Dedifferentiated amniotic fluid mesenchymal stem cell (primary cell): ENCODE results near the gene SLC9A1.
A peak's percentile ranks its signal among the peaks of the same experiment; 100 is the strongest.

Experiments used
- DNase-seq: peaks from one replicate; pipeline ENCODE4 v3.0.0-alpha.2; 2016; ENCODE audit errors: extremely low spot score

The SLC9A1 gene

DNA sequence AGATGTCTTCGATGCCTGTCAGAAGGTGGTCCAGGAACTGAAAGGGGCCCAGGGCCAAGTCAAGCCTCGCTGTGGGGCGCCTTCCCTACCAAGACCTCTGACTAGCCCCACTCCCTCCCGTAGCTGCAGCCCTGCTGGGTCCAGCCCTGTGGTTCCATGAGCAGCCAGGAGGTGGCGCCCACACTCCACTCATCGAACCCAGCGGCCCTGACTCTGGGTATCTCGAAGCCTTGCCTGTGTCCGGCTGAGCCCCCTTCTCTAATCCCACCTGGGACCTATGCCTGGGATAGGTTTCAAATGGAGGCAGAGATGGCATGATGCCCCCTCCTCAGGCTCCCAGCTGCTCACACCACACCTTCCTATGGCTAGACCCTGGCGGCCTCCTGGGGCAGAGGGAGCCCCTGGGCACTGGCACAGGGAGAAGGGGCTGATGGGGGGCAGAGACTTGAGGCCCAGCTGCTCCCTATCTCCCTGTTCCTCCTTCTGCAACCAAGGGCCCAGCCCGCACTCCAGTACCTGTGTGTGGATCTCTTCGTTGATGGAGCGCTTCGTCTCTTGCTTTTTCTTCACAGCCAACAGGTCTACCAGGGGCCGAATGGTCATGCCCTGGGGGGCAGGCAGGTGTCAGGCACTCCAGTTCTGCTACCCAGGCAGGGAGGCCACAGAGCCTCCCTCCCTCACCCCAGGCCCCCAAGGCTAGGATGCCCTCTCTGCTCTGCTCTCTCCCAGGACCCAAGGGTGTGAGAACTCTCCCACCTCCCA lies 52.0 kb downstream of the SLC9A1 start:
- no peak for DNase-seq

DNA sequence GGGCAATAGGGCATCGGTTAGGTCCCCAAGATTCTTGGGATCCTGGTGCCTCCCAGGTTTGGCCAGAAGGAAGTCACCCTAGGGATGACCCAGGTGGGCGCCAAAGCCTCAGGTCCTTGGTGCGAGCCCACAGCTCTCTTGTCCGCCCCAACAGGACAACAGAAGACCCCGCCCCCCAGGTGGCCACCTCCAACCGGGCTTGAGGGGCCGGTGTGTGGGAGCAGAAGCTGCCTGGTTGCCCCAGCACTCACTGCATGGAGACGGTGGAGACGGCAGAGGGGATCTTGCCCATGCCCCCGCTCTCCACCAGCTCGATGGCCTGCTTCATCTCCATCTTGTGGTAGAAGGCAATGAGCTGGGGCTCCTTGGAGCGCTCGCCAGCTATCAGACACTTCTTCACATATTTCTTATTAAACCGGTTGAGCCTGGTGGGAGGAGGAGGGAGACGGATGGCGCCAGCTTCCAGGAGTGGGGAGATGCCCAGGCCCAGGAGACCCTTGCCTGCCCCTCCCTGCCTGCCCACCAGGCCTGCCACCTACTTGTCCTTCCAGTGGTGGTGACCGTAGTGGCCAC lies 52.7 kb downstream of the SLC9A1 start:
- DNase-seq = no peak

DNA sequence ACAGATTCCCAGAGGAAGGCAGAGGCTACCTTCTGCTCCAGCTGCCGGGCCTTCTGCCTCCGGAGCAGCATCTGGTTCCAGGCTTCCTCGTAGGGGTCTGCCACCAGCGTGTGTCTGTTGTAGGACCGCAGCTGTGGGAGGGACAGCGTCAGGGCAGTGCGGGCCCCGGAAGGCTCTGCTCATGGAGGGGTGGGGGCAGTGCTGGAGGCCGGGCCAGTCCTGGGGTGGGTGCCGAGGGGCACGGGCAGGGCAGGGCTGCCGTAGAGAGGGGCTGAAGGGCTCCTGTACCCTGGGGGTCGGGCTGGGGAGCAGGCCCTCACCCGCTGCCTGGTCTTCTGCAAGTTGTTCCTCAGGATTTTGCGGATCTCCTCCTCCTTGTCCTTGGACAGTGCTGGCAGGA lies 53.2 kb downstream of the SLC9A1 start:
- DNase-seq = no peak

DNA sequence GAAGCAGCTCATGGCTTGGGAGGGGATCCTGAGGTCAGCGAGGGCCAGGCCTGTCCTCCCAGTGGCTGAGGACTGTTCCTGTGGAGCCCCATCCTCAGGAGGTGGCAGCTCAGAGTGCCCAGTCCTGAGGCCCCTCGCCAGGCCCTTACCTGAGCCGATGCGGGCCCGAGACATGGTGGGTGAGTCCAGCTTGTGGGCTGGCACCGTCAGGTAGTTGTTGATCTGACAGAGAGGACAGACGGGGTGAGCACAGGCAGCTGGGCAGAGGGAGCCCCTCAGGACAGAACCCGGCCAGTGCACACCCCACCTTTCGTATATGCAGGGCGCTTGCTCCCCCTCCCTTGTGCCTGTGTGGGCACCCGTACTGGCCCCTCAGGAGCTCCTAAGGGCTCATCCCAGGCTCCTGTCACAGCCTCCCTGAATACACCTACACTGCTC lies 53.9 kb downstream of the SLC9A1 start:
- DNase-seq = no peak

DNA sequence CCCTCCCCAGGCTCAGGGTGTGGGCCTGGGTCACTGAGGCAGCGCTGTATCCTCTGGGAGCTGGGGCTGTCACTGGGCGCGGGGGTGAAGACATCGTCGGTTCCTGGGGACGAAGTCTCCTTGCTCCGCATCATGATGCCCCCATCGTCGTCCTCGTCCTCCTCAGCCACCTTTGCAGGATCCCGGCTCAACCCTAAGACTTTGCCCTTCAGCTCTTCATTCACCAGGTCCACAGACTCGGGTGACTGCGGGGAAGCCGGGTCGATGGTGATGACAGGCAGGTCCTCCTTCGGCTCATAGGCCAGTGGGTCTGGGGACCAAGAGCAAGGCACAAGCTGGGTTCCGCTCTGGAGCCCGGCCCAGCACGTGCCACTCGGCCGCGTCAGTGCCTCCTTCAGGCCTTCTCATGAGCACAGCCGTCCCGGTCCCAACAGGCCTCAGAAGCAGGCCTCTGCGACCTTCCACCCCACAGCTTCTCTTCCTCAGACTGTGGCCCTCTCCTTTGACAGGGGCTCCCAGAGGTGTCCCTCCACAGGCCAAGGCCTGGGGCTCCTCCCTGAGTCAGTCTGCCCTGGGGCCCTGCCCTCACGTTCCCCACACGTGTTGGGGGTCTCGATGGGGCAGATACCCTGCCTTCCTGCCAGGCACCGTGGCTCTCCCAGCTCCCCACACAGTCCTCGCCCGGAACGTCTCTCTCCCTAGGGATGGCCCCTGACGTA lies 54.4 kb downstream of the SLC9A1 start:
- no peak for DNase-seq

DNA sequence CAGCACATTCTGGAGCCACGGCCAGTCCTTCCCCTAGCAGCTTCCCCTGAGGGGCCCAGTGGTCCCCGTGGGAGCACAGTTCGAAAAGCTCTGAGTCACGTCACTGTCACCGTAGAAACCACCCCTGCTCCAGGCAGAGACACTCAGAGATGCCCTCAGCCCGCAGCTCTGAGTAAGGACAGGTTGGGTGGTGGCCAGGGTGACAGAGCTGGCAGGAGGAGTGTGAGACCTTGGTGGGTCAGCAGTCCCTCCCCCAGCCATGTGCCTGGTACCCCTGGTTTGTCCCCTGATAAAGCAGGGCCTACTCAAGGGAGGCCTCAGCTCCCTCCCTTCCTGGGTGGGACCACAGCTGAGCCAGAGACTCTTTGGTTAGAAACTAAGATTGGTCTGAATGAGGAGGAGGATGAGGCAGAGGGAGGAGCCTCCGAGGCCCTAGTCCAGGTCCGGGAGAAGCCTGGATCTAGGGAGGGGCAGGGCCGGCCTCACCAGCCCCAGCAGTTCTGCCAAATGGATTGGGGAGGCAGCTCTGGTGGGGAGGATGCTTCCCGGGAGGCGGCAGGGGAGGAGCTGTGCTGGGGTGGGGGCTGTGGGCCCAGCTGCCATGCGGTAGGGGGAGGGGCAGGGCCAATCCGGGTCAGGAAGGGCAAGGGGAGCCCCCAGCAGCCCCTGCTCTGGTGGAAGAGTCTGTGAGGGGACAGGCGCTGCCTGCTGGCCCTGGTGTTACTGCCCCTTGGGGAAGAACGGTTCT lies 55.2 kb downstream of the SLC9A1 start:
- peak; percentile 82 for DNase-seq

DNA sequence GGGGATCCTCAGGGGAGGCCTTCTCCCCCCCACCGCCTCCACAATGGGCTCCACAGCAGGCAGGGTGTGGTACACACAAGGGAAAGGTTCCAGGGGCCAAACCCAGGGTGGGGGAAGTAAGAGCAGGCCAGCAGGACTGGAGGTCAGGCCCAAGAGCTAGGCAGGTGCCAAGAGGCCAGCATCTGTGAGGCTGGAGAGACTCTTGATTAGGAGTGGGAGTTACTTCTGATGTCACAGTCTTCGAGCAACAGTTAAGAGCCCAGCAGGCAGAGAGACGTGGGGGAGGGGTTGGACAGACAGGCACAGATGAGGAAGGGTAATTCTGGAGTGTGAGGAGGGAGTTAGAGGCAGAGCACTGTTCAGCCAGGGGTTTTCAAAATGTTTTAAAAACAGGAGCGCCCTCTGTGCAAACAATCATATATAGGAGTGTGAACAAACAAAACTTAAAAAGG lies 55.8 kb downstream of the SLC9A1 start:
- no peak for DNase-seq

DNA sequence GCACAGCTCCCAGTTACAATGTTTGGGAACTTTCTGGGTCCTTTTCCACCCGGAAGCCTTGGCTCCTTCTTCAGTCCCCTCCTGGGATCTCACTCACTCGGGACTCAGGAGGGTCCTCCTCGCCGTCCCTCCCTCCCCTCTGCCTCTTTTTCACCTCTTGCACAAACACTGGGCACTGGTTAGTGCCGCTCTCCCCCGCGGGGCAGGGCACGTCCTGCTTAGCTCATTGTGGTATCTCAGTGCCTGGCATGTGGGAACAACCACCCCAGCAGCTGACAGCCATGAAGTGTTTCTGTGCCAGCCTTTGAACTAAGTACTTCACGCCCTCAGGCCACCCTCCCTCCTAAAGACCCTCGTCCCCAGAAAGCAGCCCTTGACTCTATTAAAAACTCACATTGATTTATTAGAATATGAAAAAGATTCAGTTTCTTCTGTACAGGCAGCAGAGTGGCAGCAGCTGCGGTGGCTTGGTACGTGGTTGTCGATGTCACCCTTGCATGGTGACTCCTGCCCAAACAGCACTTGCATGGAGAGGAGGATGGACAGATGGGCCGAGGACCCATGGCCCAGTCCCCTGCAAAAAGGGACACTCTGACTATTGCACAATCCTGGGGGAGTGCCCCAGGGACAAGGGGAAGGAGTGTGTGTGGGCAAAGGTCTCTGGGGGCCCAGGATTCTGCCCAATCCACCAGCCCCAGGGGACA lies 56.3 kb downstream of the SLC9A1 start:
- no peak for DNase-seq

DNA sequence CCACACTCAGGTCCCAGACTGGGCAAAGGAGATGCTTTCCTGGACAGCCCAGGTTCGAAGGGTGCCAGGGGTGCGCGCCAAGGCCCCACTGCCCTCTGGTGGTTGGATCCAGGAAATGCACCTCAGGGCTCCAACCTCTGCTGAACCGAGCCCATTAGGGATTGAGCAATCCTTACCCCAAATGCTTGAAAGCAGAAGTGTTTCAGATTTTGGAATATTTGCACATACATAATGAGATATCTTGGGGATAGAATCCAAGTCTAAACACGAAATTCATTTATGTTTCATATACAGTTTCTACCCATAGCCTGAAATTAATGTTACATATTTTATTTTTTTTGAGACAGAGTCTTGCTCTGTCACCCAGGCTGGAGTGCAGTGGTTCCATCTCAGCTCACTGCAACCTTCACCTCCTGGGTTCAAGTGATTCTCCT lies 57.4 kb downstream of the SLC9A1 start:
- peak; percentile 75 for DNase-seq

DNA sequence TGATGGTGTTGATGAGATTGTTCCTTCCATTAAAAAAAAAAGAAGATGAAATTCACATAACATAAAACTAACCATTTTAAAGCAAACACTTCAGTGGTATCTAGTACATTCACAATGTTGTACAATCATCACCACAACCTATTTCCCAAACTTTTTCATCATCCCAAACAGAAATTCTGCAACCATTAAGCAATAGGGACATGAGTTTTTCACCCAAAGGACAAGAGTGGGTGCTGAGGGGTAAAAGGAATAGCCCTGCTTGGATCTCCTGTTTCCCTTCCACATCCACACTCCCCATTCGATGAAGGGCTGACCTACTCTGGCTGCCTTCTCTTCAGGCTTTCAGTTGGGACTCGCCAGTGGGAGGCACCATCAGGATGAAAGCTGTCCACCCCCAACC lies 59.3 kb downstream of the SLC9A1 start:
- no peak for DNase-seq

DNA sequence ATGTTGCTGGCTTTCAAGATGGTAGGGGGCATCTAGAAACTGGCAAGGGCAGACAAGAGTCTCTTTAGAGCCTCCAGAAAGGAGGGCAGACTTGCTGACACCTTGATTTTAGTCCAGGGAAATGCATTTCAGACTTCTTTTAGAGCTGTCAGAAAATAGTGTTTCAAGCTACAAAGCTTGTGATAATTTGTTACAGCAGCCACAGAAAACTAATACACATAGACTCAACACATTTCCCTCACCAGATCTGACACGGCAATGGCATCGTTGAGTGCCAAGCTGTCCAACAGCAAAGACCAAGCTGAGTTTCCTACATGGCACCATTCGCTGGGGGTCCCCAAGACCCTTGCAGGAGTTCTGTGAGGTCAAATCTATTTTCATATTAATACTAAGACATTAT lies 62.0 kb downstream of the SLC9A1 start:
- no peak for DNase-seq

DNA sequence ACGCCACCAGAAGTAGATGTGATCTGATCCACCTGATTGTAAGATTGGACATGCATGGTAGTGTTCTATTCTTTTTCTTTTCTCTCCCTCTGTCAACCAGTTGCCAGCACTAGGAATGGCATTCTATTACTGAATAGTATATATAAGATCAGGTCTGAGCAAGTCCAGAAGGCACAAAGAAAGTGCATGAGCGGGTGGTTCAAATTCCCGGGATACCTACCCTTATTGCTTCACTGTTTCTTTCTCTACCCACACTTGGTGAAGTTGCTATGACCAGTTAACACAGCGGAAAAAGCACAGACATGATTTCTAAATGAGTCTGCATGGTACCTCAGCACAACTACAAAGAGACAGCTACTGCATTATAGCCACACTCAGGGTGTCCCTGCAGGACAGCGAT lies 64.0 kb downstream of the SLC9A1 start:
- DNase-seq = no peak

DNA sequence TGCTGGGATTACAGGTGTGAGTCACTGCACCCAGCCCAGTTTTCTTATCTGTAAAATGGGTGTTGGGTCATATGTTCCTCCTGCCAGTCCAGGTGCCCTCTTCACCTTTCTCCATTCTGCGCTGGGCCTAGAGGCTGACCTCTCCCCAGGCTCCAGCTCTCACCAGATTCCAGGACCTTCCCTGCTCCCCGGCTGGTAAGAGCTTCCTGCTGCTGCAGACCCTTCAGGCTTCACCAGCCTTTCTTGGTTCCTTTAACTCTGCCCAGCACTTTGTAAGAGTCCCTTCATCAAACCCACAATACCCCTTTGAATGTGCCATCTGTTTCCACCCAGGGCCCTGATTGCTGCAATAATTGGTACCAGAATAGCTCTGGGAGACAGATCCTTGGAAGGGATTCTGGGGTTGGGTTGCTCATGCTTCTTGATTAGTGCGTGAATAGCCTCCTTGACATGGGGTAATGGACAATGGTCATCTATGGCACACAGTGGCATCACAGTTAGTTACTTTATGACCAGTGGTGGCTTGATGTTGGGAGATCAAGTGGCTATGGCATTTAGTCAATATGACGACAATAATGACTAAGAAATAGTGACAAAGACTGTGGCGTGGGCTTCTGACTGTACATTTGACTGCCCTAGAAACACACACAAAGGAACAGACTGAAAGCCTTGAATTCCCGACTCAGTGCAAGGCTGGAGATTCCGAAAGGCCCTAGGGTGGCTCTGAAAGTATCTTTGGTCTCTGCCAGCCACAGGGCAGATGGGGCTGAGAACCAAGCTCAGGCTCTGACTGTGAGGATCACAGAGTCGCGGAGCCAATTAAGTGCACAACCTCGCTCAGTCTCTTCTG lies 67.3 kb downstream of the SLC9A1 start:
- no peak for DNase-seq

DNA sequence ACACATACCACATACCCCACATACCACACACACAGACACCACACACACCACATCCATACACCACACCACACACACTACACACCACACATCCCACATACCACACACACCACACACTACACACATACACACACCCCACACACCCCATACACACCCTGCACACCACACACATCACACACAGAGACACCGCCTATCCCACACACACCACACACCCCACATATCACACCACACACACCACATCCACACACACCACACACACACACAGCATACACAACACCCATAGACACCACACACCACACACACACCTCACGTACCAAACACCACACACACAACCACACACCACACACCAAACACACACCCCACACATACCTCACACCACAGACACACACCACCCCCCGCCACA lies 68.3 kb downstream of the SLC9A1 start:
- no peak for DNase-seq

DNA sequence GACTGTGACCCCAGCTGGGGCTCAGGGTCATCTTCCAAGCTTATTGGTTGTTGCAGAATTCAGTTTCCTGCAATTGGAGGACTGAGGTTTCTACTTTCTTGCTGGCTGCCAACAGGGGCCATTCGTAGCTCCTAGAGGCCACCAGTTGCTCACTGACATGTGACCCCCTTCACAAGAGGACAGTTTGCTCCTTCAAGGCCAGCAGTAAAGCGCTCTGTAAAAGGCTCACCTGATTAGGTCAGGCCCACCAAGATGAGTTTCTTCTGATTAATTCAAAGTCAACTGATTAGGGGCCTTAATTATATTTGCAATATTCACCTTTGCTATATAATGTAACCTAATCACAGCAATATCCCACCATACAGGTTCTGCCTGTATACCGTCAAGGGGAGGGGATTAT lies 68.9 kb downstream of the SLC9A1 start:
- no peak for DNase-seq

DNA sequence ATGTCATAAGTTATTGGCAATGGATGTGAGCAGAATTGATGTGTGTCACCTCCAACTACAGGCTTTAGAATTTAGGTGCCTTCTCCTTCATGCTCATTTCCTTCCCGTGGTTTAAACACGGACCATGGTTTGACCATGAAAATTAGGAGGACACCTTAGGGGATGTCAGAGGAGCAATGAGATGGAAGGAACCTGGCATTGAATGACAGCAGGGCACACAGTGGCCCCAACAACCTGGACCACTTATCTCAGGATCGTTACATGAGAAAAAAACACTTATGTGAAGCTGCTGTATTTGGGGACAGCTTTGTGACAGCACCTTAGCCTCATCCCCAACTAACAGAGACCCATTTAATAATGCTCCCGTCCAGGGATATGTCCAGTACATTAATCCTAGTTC lies 70.8 kb downstream of the SLC9A1 start:
- no peak for DNase-seq

DNA sequence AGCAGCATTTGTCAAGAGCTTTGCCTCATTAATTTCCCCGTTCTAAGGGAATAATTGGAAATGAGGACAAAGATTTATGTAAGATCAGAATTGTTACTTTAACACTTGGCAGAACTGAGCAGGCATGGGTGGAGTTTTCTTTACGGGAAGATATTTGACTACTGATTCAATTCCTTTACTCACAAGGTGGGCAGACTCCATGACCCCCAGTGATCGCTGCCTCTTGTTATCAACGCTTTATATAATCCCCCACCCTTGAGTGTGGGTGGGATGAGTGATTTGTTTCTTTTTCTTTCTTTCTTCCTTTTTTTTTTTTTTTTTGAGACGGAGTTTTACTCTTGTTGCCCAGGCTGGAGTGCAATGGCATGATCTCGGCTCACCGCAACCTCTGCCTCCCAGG lies 77.0 kb downstream of the SLC9A1 start:
- DNase-seq = no peak

DNA sequence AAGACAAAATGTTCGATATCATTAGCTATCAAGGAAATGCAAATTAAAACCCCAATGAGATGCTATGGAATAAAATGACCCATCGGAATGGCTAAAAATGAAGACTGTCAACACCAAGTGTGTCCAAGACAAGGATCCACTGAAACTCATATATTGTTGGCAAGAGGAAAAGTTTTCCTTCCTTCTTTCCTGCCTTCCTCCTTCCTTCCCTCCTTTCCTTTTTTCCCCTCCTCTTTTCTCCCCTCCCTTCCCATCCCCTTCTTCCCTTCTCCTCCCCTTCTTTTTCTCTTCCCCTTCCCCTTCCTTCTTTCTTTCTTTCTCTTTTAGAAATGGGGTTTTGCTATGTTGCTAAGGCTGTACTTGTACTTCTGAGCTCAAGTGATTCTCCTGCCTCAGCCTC lies 78.1 kb downstream of the SLC9A1 start:
- DNase-seq = no peak

DNA sequence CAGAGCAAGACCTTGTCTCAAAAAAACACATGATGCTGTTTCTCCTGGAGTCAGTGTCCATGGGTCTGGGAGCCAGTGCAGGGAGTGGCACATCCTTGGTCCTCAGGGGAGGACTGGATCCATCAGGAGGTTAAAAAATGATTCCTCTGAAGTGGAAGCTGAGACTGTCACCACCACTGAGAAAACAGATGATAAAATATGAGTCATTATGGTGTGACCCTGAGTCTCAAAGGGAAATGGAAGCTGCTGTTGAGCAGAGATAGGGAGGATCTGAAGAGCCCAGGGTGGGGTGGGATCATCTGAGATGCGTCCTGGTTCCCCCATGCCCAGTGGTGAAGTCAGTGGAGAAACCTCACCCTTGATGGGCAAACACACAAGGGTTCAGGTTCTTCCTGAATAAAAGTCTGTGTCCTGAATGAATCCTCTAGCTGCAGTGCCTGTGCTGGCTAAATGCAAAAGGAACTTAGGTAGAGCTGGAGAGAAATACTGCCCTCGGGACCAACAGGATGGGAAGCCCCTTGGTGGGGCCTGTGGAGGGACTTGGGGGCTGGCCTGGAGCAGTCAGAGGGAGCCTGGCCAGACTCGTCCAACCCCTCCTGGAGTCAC lies 80.6 kb downstream of the SLC9A1 start:
- DNase-seq = no peak

DNA sequence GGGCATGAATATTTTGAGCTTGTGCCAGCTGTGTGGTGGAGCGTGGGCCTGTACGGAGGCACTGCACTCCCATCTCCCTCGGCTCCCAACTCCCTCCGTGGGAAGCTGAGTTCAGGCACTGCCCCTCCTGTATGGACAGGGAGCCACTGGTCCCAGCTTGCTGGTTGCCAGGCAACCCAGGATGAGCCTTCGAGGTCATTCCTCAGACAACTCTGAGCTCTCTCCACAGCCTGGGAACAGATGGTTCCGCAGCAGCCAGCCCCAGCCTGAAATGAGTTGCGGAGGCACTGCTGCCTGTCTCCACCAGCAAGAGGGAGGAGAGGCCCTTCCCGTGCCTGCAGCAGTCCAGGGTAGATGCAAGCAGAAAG lies 83.9 kb downstream of the SLC9A1 start:
- no peak for DNase-seq
